Stromal cell of bone marrow (primary cell): ENCODE data around the gene UQCR10.

ENCODE experiments used
- DNase-seq: peaks from one replicate; pipeline ENCODE4 v3.0.0-alpha.2; 2012; ENCODE audit warnings: low read depth

The UQCR10 gene

DNA sequence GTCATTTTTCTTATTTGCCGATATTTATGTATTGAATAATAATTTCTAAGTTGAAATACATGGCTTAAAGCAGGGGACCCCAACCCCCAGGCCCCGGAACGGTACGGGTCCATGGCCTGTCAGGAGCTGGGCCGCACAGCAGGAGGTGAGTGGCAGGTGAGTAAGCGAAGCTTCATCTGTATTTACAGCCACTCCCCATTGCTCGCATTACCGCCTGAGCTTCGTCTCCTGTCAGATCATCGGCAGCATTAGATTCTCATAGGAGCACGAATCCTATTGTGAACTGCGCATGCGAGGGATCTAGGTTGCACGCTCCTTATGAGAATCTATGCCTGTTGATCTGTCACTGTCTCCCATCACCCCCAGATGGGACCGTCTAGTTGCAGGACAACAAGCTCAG is 4.9 kb upstream of the UQCR10 start:
- DNase-seq = no peak

DNA sequence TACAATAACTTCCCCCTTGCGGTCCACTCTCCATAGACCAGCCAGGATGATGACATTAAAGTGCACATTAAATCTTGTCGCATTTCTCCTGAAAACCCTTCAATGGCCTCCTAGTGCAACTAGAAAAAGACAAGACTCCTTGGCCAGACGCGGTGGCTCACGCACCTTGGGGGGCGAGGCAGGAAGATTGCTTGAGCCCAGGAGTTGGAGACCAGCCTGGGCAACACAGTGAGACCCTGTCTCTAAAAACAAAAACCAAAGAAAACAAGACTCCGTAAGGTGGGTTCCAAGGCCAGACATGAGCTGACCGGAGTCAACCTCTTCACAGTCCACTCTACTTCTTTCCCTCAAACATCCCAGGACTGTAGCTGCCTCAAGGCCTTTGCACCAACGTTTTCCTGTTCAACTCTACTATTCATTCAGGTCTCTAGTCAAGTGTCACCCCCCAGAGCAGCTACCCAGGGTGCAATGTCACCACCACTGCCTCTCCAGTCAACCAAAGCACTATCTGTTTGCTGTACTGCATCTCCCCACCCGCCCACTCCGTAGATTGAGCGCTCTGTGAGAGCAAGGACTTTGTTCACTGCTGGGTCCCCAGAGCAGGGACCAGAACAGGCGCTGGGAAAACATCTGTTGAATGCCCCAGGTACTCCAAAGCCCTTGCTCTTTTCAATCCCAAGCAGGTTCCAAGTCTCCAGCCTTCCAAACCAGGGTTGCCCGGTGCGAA is 1.1 kb upstream of the UQCR10 start:
- no peak for DNase-seq

DNA sequence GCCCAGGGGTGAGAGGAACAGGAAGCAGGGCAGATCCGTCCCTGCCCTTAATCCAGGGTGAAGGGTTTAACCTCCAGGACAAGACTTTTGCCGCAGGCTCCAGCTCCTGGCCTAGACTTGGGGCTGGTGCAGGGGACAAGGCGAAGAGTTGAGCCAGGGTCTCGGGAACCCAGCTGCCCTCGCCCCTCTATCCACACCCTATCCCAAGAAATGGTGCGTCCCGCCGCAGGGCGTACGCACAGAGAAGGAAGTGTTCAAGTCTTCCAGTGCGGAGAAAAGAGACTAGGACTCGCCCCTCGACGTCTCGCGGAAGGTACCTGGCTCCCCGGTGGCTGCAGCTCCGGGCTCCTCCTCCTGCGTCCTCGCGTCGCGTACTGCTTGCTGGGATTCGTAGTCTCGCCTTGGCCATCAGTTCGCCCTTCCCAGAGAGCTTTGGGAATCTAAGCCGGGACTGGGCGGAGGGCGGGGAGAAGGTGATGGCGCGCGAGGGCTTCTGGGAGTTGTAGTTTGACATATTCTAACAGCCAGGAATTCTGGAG is 468 bp upstream of the UQCR10 start, which contains the start of gene ZMAT5:
ZMAT5 (minus strand) TSS at position 376 of the 539 bp plus-strand sequence. CDS start 18,463 bp downstream, outside the sequence.
- peak; percentile 95 for DNase-seq

DNA sequence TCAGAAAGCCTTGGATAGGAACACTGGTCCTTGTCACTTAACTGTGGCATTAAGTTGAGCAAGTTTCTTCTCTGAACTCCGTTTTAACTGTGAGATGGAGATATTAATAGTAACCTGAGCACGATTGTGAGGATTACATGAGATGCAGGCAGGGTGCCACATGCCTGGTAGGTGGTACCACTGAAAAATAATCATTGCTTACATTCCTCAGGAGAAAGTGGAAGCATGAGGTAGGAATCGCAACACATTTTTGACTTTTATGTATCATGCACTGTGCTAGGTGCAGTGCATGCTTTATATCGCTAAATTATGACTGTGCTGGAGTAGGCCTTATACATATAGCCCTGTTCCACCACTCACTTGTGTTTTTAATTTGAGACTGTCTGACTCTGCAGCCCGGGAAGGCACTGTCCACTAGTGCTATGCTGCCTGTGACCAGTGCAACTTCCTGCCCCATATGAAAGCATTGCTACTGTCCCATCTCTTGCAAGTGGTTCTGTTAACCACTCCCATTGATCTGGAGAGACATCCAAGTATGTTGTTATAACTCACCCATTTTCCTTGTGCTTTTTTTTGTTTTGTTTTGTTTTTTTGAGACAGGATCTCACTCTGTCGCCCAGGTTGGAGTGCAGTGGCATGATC is 1.0 kb downstream of the UQCR10 start:
- no peak for DNase-seq

DNA sequence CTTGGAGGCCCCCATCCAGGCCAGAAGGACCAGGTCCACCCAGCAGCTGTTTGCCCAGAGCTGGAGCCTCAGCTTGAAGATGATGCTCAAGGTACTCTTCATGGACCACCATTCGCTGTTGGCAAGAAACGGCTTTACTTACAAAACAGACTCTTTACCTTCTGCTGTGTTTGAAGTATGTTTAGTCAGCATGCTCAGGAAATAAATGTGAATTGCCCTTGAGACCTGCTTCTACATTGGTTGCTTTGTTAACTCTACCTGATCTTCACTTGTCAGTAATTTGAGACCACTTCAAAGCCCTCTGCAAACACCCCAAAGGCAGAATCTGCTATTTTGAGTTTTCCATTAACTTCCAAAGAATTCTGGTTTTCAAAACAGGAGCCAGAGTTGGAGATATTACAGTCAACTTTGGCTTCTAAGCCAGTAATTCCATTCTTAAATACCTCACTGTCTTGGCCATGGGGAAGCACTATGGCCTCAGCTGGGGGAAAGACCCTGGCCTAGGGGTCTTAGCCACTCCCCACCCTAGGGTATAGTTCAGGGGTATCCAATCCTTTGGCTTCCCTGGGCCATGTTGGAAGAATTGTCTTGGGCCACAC is 2.7 kb downstream of the UQCR10 start:
- no peak for DNase-seq

DNA sequence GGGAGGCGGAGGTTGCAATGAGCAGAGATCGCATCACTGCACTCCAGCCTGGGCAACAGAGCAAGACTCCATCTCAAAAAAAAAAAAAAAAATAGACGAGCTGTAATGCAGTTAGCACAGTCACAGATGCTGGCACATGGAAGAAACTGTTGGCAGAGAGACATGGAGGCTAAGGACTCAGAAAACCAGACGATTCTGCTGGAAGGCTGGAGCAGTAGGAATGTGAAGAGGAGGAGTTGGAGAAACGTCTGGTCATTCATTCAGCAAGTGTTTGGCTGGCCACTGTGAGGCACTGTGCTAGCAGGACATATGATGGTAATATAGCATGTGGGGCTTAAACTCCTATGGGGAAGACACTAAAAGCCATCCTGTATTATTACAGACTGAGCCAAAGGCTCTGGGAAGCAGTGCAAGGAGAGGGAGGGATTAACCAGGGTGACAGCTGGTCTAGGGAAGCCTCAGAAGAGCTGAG is 5.0 kb downstream of the UQCR10 start:
- peak; percentile 70 for DNase-seq

DNA sequence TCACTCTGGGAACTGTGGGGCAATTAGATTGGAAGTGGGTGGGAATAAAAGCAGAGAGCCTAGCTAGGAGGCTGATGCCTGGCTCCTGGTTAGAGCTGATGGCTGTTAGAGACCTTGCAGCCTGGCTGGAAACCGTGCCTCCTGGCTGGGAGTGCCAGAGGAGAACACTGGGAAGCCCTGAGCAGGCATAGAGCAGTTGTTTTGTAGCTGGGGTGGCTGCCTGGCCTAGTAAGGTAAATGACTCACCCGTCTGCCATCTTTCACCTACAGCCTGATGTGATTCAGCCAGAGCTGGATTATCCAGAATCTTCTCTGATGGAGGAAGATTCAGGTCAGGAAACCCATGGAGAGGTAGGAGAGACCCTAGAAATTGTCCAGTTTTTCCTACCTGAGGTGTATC is 6.1 kb downstream of the UQCR10 start:
- no peak for DNase-seq

DNA sequence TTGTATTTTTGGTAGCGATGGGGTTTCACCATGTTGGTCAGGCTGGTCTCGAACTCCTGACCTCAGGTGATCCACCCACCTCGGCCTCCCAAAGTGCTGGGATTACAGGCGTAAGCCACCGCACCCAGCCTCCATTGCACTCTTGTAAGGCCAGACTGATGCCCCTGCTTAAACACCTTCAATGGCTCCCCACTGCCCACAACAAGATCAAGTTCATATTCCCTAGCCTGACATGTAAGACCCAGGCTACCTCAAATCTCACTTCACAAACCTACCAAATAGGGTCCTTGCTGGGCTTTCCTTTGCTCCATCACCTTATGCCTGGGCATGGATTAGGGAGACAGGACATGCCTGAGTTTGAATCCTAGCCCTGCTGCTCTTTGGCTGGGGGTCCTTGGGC is 13.1 kb downstream of the UQCR10 start:
- no peak for DNase-seq

DNA sequence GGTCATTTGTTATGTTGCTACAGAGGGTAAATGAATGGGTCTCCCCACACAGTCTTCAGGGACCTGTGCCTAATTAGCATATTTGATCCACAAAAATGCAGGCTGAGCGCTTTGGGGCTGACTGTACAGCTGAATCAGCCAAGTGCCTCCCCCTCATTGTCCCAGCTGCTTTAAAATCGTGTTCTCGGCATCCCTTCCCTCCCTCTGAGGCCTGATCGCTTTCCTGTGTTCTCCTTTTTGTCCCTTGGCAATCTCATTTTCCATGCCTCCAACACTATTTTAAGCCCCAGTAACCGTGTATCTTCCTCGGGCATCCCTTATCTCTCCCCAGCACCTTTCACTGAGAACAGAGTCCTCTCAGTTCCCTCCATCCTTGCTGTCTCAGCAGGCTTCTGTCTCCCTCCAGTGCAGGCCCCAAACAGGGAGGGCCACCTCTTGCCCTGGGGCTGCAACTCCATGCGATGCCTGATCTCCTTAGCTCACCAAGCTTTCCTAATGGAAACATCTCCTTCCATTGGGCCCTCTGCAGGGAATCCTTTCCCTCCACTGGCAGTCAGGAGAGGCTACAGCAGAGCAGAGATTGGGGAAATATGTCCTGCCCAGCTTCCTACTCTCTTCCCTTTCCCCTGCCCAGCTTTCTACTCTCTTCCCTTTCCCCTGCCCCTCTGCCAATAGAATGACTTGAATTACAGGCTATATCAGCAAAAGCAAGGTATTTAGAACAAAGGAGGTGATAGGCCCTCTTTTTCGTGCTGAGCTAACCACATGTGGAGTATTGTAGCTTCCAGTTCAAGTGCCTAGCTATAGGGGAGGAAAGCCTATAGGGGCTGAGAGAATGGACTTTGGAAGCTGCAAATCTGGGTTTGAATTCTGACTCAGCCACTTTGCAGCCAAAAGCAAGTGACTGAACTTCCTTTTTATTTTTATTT is 13.8 kb downstream of the UQCR10 start:
- peak; percentile 76 for DNase-seq

DNA sequence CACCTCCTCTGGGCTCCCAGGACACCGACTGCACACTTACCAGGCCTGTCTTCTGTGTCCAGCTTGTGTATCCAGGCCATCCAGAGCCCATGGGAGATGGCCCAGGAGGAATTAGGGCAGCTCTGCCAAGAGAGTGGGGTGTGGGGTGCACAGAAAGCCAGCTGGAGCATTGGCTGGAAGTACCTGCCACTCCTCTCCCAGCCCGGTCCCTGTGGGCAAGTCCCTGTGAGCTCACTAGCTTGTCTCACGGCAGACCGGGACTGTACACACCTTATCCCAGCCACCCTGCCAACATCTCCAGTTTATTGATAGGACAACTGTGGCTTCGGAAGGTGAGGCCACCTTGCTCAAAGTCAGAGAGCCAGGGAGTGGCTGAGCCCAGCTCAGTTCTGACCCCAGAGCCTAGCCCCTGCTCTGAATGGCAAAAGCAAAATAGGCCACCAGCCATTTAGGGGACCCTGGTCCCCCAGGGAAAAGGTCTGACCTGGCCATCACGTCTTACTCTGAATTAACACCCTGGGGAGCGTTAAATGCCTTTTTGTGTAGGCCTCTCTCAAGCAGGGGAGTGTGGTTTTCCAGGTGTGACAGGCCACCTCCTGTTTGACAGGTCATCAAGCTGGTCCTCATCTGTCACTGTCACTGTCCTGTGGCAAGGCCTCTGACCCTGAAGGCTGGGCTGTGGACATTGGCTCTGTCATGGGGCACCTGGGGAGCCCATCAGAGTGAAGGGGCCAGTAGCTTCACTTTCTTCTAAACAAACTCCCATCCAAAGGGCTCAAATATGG is 15.1 kb downstream of the UQCR10 start:
- DNase-seq = no peak

DNA sequence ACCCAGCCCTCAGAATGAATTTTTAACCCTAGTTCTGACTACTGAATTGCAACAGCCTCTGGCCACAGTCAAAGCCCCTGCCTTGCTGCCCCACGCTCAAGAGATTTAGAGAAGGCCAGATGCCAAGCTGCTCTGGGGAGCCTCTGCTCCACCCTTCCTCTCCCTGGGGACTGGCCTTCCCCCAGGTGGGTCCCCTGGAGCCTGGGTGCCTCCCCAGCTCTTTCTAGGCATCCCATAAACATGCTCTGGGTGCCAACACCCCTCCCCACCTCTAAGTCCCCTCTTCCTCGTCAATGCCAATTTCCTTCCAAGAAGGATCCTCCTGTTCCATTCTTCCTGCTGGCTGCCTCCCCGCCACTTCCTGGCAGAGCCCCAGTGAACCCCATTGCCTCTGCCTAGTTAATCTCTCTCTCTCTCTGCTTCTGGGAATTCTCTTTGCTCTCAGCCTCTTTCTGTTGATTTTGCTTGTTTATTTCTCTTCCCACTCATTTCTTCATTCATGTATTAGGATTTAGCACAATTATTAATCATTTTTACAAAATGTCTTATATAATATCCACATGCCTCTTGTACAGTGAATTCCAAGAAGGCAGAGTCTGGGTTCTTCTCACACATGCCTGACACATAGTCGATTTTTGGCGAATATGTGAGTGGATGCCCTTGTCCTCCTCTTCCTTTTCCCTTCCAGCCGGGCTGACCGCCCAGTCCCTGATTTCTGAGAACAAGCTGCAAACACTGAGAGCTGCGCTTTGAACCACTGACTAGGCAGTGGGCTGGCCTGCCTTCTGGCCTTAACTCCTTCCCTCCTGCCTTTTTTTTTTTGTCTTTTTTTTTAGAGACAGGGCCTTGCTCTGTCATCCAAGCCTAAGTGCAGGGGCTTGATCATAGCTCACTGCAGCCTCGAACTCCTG is 17.5 kb downstream of the UQCR10 start:
- DNase-seq = peak; percentile 41

DNA sequence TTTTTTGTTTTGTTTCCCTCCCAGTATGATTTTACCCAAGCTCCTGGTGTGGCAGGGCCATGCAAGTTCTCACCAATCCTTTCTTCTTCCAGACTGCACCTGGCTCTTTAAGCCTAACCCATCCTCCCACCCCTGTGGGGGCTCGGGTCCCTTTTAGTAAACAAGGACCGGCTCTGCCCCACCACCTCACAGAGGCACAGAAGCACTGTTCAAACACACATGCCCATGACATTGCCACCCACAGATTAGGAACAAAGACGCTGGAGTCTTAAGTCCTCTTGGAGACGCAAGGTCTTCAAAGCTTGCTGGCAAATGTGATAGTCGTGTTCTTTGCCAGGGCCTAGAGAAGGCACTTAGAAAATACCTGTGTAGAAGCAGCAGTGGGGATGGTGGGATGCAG is 18.9 kb downstream of the UQCR10 start:
- no peak for DNase-seq

DNA sequence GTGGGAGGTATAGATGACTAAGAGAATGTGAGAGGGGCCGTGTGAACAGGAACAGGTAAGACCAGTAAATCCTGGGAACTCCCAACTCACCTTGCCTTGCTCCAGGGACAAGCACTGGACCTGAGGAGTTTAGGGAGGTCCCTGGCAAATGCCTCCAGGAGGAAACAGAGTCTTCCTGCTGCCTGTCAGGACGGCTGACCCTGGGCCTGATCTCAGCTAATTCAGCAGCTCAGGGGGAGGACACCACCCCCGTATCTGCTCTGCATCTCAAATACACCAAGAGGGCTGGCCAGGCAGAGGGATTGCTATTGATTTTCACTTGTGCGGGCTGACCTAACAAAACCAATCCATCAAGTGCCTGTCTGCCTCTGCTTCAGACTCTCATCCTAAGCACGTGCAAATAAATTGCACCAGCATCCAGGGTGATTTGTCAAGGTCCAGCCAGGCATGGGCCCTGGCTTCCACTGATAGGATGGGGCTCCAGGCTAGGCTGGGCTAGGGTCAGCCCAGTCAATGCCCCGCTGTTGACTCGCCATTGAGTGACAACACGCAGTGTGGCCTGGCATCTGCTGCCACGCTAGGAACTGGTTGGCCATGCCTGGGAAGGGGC is 20.3 kb downstream of the UQCR10 start:
- no peak for DNase-seq

DNA sequence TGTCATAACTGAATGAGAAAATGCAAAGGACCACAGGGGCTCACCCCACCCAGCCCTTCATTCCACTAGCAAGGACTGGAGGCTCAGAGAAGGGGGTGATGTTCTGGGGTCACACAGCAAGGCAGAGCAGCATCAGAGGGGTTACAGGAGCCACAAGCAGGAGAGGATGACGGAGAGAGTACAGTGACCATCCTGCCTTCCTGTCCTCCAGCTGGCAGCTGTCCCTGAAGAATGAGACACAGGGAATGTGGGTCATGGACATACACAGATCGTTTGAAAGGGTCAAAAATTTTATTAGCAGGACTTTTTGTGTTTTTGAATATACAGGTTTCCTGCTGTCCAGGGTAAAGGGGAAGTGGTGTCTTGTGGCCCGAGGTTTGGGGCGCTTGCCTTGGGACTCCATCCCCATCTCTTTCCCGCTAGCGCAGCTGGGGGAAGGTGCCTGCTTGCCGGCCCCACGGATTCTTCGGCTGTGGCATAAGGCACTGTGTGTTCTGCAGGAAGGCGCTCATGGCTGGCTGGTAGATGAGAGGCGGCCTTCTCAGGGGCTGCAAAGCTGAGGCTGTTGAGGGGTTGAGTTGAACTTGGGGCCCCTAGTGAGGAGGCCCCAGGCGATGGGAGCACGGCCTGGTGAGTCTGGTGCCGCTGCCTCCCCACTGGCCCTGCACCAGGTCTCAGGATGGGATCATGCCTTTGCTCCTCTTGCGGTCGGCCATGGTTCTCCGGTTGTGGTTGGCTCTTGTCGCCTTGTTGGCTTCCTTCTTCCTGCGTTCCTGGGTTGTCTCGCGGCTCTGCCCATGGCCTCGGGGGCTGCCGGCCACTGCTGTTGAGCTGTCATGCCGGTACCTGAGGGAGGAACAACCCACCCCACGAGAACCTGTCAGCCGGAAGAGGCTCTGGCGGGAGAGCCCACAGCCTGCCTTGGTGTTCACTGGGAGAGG is 21.4 kb downstream of the UQCR10 start:
- DNase-seq = no peak

DNA sequence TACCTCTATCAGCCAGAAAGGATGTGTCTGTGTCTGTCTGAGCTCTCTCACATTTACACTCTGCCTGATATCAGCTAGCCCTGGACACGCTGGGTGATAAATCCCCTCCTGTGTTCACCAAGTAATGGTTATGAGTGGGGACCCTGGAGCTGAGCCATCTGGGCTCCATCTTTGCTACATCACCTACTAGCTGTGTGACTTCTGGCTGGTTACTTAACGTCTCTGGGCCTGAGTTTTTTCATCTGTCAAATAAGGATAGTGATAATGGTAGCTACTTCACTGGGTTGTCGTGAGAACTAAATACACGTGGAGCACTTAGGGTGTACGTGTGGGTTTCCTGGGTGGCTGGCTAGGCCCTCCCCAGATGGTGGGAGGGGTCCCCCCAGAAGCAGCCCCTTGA is 22.9 kb downstream of the UQCR10 start:
- no peak for DNase-seq

DNA sequence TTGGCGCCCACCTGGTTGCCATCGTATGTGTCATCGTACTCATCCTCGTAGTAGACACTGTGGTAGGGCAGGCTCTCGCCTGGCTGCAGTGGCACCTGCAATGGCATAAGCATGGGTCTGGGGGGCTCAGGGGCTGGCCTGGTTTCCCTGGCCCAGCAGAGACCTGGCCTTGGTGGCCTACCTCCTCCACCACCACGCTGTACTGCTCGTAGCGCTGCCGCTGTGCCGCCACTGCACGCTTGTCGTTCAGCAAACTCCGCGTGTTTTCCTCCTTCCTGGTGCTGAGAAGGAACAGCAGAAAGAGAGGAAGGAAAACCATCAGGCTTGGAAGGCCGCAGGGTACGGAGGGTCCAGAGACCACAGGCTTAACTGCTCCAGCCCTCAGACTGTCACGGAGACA is 26.2 kb downstream of the UQCR10 start:
- DNase-seq = no peak

DNA sequence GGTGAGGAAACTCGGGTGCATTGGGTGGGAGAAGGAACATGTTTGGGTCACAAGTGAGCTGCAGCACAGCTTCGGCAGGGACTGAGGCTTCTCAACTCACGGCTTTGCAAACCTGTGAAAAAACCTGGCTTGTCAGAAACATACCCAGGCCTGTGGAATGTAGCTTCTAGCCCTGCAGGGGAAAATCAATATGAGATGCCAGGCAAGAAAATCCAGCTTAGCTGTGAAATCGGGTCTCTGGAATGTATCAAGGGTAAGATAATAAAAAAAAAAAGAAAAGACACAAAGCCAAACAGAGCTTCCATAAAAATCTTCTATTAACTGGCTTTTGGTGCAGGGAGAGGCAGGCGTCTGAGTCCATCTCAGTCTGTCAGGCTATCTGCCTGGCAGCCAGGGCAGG is 28.5 kb downstream of the UQCR10 start:
- DNase-seq = no peak

DNA sequence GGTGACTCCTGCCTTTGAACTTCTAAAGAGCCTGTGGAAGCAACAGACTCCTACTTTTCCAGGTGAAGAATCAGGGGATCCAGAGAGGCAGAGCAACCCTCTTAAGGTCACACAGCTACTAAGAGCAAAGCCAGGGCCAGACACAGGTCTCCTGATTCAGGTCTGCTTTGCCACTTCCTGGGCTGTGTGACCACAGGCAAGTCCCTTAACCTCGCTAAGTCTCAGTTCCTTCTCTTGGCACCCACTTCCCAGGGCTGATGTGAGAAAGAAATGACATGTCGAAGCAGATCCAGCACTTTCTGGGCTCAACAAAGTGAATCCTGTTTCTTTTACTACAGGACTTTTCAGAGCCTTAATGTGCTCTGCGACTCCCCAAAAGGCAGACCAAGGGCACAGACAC is 30.2 kb downstream of the UQCR10 start:
- no peak for DNase-seq
